OCI-LY7 (cell line): ENCODE results near the gene RETREG1. TPM values are rescaled to one million over a fixed set of nuclear protein-coding genes. Genes with fewer than 3 reads are reported as not detected.

ENCODE experiments used
- BruUV-seq: library from RNA; stranded (reverse); fragments of 400-500 nt; replicated peaks from 2 replicates; lab custom pipeline; 2021; lab: Mats Ljungman, UMichigan
- CTCF ChIA-PET: fragments of 300-600 bp; sonication (Branson Sonifier 250); formaldehyde crosslinking; loops from one replicate; lab custom pipeline; 2022; ENCODE audit warnings: antibody characterized with exemption; ENCODE audit not compliant: unreplicated experiment; lab: Charles Lee
- POLR2A ChIA-PET: fragments of 300-600 bp; sonication (Branson Sonifier 250); formaldehyde crosslinking; loops from one replicate; lab custom pipeline; 2022; ENCODE audit warnings: antibody characterized with exemption; lab: Charles Lee
- DNase-seq: peaks from one replicate; pipeline ENCODE4 v3.0.0-alpha.2; 2015; ENCODE audit warnings: low spot score
- H2AFZ ChIP-seq: fragments of 200-600 bp; sonication (generic), shearing (Covaris generic); 2 replicates; pipeline ENCODE4 v1.6.1; 2014; ENCODE audit warnings: mild to moderate bottlenecking, antibody characterized with exemption, low read length, moderate library complexity
- H3K27ac ChIP-seq: fragments of 200-600 bp; sonication (generic); 2 replicates; pipeline ENCODE4 v1.5.1; 2014; ENCODE audit warnings: mixed run types, low read depth, mild to moderate bottlenecking, moderate library complexity, low read length, inconsistent platforms; ENCODE audit not compliant: poor library complexity, severe bottlenecking
- H3K36me3 ChIP-seq: fragments of 200-600 bp; sonication (generic); 2 replicates; pipeline ENCODE4 v1.6.1; 2014; ENCODE audit warnings: mild to moderate bottlenecking, antibody characterized with exemption, low read length, moderate library complexity, mixed read lengths; ENCODE audit not compliant: insufficient read depth
- H3K4me1 ChIP-seq: fragments of 200-600 bp; sonication (generic); 2 replicates; pipeline ENCODE4 v1.5.1; 2014; ENCODE audit warnings: mild to moderate bottlenecking, low read length; ENCODE audit not compliant: insufficient read depth, poor library complexity, severe bottlenecking
- H3K4me2 ChIP-seq: fragments of 200-600 bp; sonication (generic); 2 replicates; pipeline ENCODE4 v1.6.1; 2014; ENCODE audit warnings: mild to moderate bottlenecking, low read length
- H3K4me3 ChIP-seq: fragments of 200-600 bp; sonication (generic); 2 replicates; pipeline ENCODE4 v1.5.1; 2014; ENCODE audit warnings: mild to moderate bottlenecking, low read depth, low read length; ENCODE audit not compliant: poor library complexity, severe bottlenecking
- H3K79me2 ChIP-seq: fragments of 200-600 bp; sonication (generic); 2 replicates; pipeline ENCODE4 v1.6.1; 2016; ENCODE audit warnings: low read depth, mild to moderate bottlenecking, low read length, moderate library complexity, mixed read lengths; ENCODE audit not compliant: insufficient read depth
- H3K9me2 ChIP-seq: fragments of 200-600 bp; sonication (generic); 2 replicates; pipeline ENCODE4 v1.6.1; 2016; ENCODE audit warnings: mild to moderate bottlenecking, low read length, mixed read lengths; ENCODE audit not compliant: insufficient read depth
- H3K9me3 ChIP-seq: fragments of 200-600 bp; sonication (generic); 2 replicates; pipeline ENCODE4 v1.6.1; 2014; ENCODE audit warnings: mild to moderate bottlenecking, mixed run types, low read length, mixed read lengths
- H4K20me1 ChIP-seq: fragments of 200-600 bp; sonication (generic); 2 replicates; pipeline ENCODE4 v1.6.1; 2014; ENCODE audit warnings: mild to moderate bottlenecking, antibody characterized with exemption, low read length, moderate library complexity, mixed read lengths; ENCODE audit not compliant: insufficient read depth
- CTCF ChIP-seq: fragments of 200-600 bp; sonication (generic); conservative IDR thresholded peaks from 2 replicates; pipeline ENCODE4 v1.5.1; 2014; ENCODE audit warnings: mild to moderate bottlenecking, antibody characterized with exemption, low read length, moderate library complexity, mixed read lengths
- EZH2phosphoT487 ChIP-seq: fragments of 200-600 bp; sonication (generic); IDR thresholded peaks from 2 replicates; pipeline ENCODE4 v1.6.1; 2018; ENCODE audit warnings: low read depth, borderline replicate concordance, mild to moderate bottlenecking, mixed run types, antibody characterized with exemption, low read length, moderate library complexity, mixed read lengths
- intact Hi-C: fragments of 100-400 bp; cut with micrococcal nuclease; formaldehyde crosslinking; loops from one replicate; pipeline ENCODE4 v1.10.0; 2022; ENCODE audit not compliant: unreplicated experiment
- total RNA-seq, 2 experiments: library from RNA; depleted of rRNA in 1 of 2; stranded (reverse); fragments of >200 nt in 1 of 2; shearing (Covaris generic) in 1 of 2; gene quantifications; 2 replicates each; pipeline ENCODE4 v1.2.3, GENCODE V29; 2014 to 2022

Gene RETREG1
- total RNA-seq, 2 experiments from 2014 or later, result 2.4 to 2.6 TPM

GRCh38 chr5:16628376-16628775, 11.6 kb upstream of the RETREG1 start:
- CTCF ChIA-PET, result no interaction called here
- Histone ChIP-seq H2AFZ (no peak overlapping the region), H3K9me3 (no peaks in the 10 kb centered on the region), H3K4me3 (no peak overlapping the region), H4K20me1 (no peaks in the 10 kb centered on the region), H3K27ac (no peak overlapping the region), H3K4me2 (no peak overlapping the region), H3K4me1 (no peaks in the 10 kb centered on the region), H3K79me2 (no peaks in the 10 kb centered on the region), H3K9me2 (no peaks in the 10 kb centered on the region), H3K36me3 (no peaks in the 10 kb centered on the region)
- intact Hi-C loops, result no loop called here
- POLR2A ChIA-PET, result no interaction called here
- no TSS peak for BruUV-seq
- TF ChIP-seq CTCF, result no peak
- no peak for TF ChIP-seq EZH2phosphoT487
- DNase-seq, result no peak

- Histone ChIP-seq H3K36me3 (no peaks in the 10 kb centered on the region), H3K4me1 (no peaks in the 10 kb centered on the region), H3K79me2 (no peaks in the 10 kb centered on the region), H3K9me2 (no peaks in the 10 kb centered on the region), H4K20me1 (no peaks in the 10 kb centered on the region), H3K4me2 (no peak overlapping the region), H2AFZ (no peak overlapping the region), H3K27ac (no peak overlapping the region), H3K4me3 (no peak overlapping the region), H3K9me3 (no peaks in the 10 kb centered on the region)
- ChIA-PET POLR2A (interaction anchor here (0.9 to 1.1 kb wide), 2 partner anchors 13 to 36 kb away, joined by 3 to 4 read pairs; no protein-coding TSS in a partner anchor), CTCF (no interaction called here)
- intact Hi-C loops, result no loop called here
- no peak for TF ChIP-seq CTCF
- no peak for TF ChIP-seq EZH2phosphoT487
- DNase-seq, result no peak
- BruUV-seq, result no TSS peak
Observed at GRCh38 chr5:16626696-16627264, 10.0 kb upstream of the RETREG1 start.

- no TSS peak for BruUV-seq
- TF ChIP-seq EZH2phosphoT487 (no peak), CTCF (no peak)
- no peaks in the 10 kb centered on the region for H3K9me2 ChIP-seq
- no peaks in the 10 kb centered on the region for H3K9me3 ChIP-seq
- no peak for DNase-seq
- H3K36me3 ChIP-seq, result no peaks in the 10 kb centered on the region
- H3K4me1 ChIP-seq, result no peaks in the 10 kb centered on the region
- no peaks in the 10 kb centered on the region for H3K79me2 ChIP-seq
- H2AFZ ChIP-seq, result no peak overlapping the region
- no peak overlapping the region for H3K27ac ChIP-seq
- H4K20me1 ChIP-seq, result no peaks in the 10 kb centered on the region
- no peak overlapping the region for H3K4me3 ChIP-seq
- ChIA-PET CTCF (no interaction called here), POLR2A (interaction anchor here (1.3 kb wide), 1 partner anchor 10 kb away, joined by 3 read pairs; no protein-coding TSS in a partner anchor)
- intact Hi-C loops, result no loop called here
- H3K4me2 ChIP-seq, result no peak overlapping the region
Observed at GRCh38 chr5:16625096-16625495, 8.3 kb upstream of the RETREG1 start.
